22Rv1 (cell line): ENCODE measurements around the gene CINP.

Experiments used
- H3K27ac ChIP-seq: fragments of 450-650 bp; 2 replicates; pipeline ENCODE4 v1.5.1; 2017
- CTCF ChIP-seq: fragments of 450-650 bp; IDR thresholded peaks from 2 replicates; pipeline ENCODE4 v1.5.1; 2017; ENCODE audit warnings: mild to moderate bottlenecking
- ZFX ChIP-seq: fragments of 450-650 bp; IDR thresholded peaks from 2 replicates; pipeline ENCODE4 v1.6.1; 2017; ENCODE audit warnings: antibody characterized with exemption, borderline replicate concordance

The CINP gene

GRCh38 chr14:102320671-102321455, 41.8 kb downstream of the CINP start:
- H3K27ac ChIP-seq: peak overlapping the region; percentile 96

GRCh38 chr14:102320033-102320660, 42.5 kb downstream of the CINP start:
- H3K27ac ChIP-seq: peak overlapping the region; percentile 96
- no peak for TF ChIP-seq ZFX
- TF ChIP-seq CTCF: no peak

More at GRCh38 chr14:102320671-102321455, 41.8 kb downstream of the CINP start:
- TF ChIP-seq ZFX (no peak), CTCF (no peak)

- peak within 1 kb of the TSS; percentile 96 for H3K27ac ChIP-seq
- TF ChIP-seq ZFX (no peak), CTCF (no peak)
These were observed 43.2 kb downstream of the CINP start, which contains the start of gene ZNF839 for GRCh38 chr14:102319351-102320032. Gene ZNF839, plus strand, starts transcription at chr14:102319746. Its CDS starts 20 bp downstream, at chr14:102319766.

DNA sequence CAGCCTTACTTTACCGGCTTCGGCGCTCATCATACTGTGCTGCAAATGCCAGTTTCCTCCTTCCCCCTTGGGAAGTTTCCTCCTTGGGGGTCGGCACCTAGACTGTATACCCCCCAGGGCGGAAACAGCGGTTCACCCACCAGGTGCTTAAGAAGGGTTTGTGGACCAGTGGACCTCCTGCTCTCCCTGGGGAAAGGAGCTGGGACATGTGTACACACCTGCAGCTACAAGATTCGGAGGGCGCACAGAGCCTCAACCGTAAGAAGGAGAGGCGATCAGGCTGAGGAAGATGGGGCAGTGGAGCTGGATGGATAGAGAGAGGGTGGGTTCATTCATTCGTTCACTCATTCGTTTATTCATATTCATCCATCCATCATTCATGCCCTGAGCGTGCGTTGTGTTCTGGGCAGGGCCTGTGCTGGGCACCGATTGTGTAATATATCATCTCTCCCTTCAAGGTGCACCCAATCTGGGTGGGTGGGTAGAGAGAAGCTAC, 43.9 kb downstream of the CINP start:
- H3K27ac ChIP-seq: peak overlapping the region; percentile 96
- TF ChIP-seq ZFX (no peak), CTCF (no peak)

GRCh38 chr14:102317564-102318248, 45.0 kb downstream of the CINP start:
- peak; percentile 69 for TF ChIP-seq CTCF
- no peak for TF ChIP-seq ZFX
- peak overlapping the region; percentile 96 for H3K27ac ChIP-seq

DNA sequence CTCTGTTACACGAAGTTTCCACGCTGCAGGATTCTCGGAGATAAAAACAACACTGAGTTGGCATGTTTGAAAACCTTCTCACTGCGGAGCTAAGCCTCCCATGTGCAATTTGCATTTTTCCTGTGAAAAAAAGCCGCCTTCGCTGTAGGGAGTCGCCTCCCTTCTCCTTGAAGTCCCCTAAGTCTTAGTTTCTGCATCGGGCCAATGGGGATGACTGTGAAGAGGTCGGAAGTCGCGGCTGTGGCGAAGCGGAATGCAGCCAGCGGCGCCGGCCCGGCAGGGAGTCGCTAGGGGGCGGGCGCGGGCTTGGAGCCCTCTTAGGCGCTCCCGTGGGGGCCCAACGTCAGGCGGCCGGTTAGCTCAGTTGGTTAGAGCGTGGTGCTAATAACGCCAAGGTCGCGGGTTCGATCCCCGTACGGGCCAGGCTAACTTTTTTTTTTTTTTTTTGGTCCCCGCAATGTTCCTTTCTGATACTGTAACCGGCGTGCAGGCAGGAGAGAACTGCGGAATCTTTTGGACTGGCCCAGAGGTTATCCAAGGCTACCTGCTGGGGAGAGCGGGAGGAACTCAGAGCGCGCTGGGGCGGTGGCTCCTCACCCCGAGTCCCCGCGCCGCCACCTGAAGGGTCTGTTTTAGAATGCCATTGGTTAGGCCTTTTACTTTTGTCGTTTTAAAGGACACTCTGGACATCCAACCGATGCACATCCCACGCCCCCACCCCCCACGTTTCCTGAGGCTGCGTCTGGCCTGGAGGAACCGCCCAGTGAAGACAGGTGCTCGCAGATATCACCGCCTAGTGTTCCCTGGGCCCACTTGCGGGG, 45.7 kb downstream of the CINP start:
- peak overlapping the region; percentile 96 for H3K27ac ChIP-seq

More for the DNA sequence above, 45.7 kb downstream of the CINP start:
- peak; percentile 79 for TF ChIP-seq CTCF
- no peak for TF ChIP-seq ZFX
